ENCODE results near the gene TOP2A.
"Not testable (repeated sequence)": the region's sequence is repeated elsewhere in the genome, so short reads cannot be mapped to it uniquely, and the experiment has no call there.

The TOP2A gene

GRCh38 chr17:40369923-40370322, 47.8 kb downstream of the TOP2A start:
- Histone ChIP-seq H3K4me3 (IDR thresholded peaks at IDR 0.05; ENCODE audit: insufficient read depth, low read depth, low read length) (no peak overlapping the region), H4K20me1 (ENCODE audit: insufficient read depth) (no peaks in the 10 kb centered on the region), H3K79me2 (ENCODE audit: insufficient read depth, low read depth) (no peaks in the 10 kb centered on the region), H3K9ac (no peak overlapping the region), H2AFZ (ENCODE audit: low read depth) (no peak overlapping the region), H3K4me2 (no peak overlapping the region), H3K27me3 (ENCODE audit: insufficient read depth, low read depth) (no peaks in the 10 kb centered on the region), H3K36me3 (ENCODE audit: insufficient read depth) (no peaks in the 10 kb centered on the region), H3K27ac (no peak overlapping the region), H3K4me1 (ENCODE audit: low read depth, poor library complexity, severe bottlenecking) (peaks cover 18% of the 10 kb centered on the region)
- TF ChIP-seq, protein P1, sequence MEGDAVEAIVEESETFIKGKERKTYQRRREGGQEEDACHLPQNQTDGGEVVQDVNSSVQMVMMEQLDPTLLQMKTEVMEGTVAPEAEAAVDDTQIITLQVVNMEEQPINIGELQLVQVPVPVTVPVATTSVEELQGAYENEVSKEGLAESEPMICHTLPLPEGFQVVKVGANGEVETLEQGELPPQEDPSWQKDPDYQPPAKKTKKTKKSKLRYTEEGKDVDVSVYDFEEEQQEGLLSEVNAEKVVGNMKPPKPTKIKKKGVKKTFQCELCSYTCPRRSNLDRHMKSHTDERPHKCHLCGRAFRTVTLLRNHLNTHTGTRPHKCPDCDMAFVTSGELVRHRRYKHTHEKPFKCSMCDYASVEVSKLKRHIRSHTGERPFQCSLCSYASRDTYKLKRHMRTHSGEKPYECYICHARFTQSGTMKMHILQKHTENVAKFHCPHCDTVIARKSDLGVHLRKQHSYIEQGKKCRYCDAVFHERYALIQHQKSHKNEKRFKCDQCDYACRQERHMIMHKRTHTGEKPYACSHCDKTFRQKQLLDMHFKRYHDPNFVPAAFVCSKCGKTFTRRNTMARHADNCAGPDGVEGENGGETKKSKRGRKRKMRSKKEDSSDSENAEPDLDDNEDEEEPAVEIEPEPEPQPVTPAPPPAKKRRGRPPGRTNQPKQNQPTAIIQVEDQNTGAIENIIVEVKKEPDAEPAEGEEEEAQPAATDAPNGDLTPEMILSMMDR (conservative IDR thresholded peaks at IDR 0.05; ENCODE audit: low read depth, low read length), result no peak

DNA sequence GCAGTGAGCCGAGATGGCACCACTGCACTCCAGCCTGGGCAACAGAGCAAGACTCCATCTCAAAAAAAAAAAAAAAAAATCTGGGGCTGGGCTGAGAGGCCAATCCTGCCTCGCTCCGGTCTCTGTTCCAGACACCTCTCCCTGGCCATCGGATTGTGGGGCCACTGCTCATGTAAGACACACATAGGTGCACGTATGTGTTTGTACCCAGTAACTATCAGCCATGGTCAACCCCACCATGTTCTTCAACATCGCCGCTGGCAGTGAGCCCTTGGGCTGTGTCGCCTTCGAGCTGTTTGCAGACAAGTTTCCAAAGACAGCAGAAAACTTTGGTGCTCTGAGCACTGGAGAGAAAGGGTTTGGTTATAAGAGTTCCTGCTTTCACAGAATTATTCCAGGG, 50.0 kb downstream of the TOP2A start:
- peaks cover 12% of the 10 kb centered on the region for H3K4me1 ChIP-seq (ENCODE audit: low read depth, poor library complexity, severe bottlenecking)
- not testable (repeated sequence) for H3K4me3 ChIP-seq (IDR thresholded peaks at IDR 0.05; ENCODE audit: insufficient read depth, low read depth, low read length); H3K9ac ChIP-seq; H3K27me3 ChIP-seq (ENCODE audit: insufficient read depth, low read depth); H2AFZ ChIP-seq (ENCODE audit: low read depth); H3K79me2 ChIP-seq (ENCODE audit: insufficient read depth, low read depth); H3K27ac ChIP-seq; H3K36me3 ChIP-seq (ENCODE audit: insufficient read depth); H4K20me1 ChIP-seq (ENCODE audit: insufficient read depth); H3K4me2 ChIP-seq

GRCh38 chr17:40366861-40367518, 50.7 kb downstream of the TOP2A start:
- no peak overlapping the region for H3K27ac ChIP-seq
- no peak overlapping the region for H3K9ac ChIP-seq
- H3K27me3 ChIP-seq (ENCODE audit: insufficient read depth, low read depth), result no peaks in the 10 kb centered on the region
- TF ChIP-seq, protein P1 (conservative IDR thresholded peaks at IDR 0.05; ENCODE audit: low read depth, low read length), result no peak
- H2AFZ ChIP-seq (ENCODE audit: low read depth), result no peak overlapping the region
- no peaks in the 10 kb centered on the region for H4K20me1 ChIP-seq (ENCODE audit: insufficient read depth)
- H3K4me2 ChIP-seq, result no peak overlapping the region
- H3K4me3 ChIP-seq (IDR thresholded peaks at IDR 0.05; ENCODE audit: insufficient read depth, low read depth, low read length), result no peak overlapping the region
- no peaks in the 10 kb centered on the region for H3K79me2 ChIP-seq (ENCODE audit: insufficient read depth, low read depth)
- no peaks in the 10 kb centered on the region for H3K36me3 ChIP-seq (ENCODE audit: insufficient read depth)
- peaks cover 8% of the 10 kb centered on the region for H3K4me1 ChIP-seq (ENCODE audit: low read depth, poor library complexity, severe bottlenecking)

DNA sequence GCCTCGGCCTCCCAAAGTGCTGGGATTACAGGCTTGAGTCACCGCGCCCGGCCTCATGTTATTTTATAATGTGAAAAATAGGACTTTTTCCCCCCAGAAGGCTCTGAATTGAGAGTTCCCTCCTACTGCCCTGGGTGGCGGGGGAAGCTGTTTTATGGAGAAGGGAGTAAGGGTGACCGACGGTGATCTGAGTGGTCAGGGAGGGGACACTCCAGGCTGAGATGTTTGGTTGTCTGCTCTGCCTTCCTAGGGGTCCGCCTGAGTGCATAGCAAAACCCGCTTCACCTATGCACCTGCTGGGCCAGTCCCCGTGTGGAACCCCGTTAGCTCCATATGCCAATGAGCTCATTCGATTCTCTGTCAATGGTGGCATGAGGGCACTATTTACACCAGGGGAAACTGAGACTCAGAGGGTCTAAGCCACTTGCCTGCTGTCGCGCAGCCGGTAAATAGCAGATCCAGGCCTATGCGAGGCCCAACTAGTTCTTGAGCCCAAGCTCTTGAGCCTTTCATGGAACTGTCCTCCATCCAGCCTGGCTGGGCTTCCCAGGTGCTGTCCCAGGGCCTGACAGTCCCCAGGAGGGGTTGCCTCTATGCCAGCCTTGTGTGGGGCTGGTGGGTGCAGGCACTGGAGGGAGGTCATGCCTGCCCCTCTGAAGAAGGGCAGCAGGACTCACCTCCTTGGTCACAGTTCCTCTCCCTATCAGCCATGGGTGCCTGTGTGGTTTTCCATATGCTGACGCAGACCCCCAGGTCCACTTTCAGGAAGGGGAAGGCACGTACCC, 51.4 kb downstream of the TOP2A start:
- Histone ChIP-seq H3K27me3 (ENCODE audit: insufficient read depth, low read depth) (no peaks in the 10 kb centered on the region), H3K9ac (no peak overlapping the region), H3K4me1 (ENCODE audit: low read depth, poor library complexity, severe bottlenecking) (peaks cover 4% of the 10 kb centered on the region), H3K27ac (no peak overlapping the region), H4K20me1 (ENCODE audit: insufficient read depth) (no peaks in the 10 kb centered on the region), H3K4me3 (IDR thresholded peaks at IDR 0.05; ENCODE audit: insufficient read depth, low read depth, low read length) (no peak overlapping the region), H3K36me3 (ENCODE audit: insufficient read depth) (no peaks in the 10 kb centered on the region), H3K79me2 (ENCODE audit: insufficient read depth, low read depth) (no peaks in the 10 kb centered on the region), H2AFZ (ENCODE audit: low read depth) (no peak overlapping the region), H3K4me2 (no peak overlapping the region)
- TF ChIP-seq, protein P1 (conservative IDR thresholded peaks at IDR 0.05; ENCODE audit: low read depth, low read length), result no peak

DNA sequence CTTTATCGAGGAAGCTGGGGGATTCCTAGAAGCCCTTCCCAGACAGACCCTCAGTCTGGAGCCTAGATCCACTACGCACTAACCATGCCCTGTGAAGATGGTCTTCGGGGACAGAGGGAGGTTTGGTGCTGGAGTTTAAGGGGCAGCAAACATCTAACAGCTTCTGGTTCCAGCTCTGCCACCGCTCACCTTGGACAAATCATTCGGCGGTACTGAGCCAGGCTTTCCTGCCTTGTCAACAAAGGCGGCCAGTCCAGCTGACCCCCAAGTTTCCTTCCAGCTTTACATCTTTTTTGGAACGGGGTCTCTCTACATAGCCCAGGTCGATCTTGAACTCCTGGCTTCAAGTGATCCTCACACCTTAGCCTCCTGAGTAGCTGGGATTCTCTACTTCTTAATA, 52.8 kb downstream of the TOP2A start:
- H3K4me1 ChIP-seq (ENCODE audit: low read depth, poor library complexity, severe bottlenecking), result peaks cover 4% of the 10 kb centered on the region
- H3K36me3 ChIP-seq (ENCODE audit: insufficient read depth), result no peaks in the 10 kb centered on the region
- no peaks in the 10 kb centered on the region for H3K27me3 ChIP-seq (ENCODE audit: insufficient read depth, low read depth)
- H3K9ac ChIP-seq, result no peak overlapping the region
- H3K79me2 ChIP-seq (ENCODE audit: insufficient read depth, low read depth), result no peaks in the 10 kb centered on the region
- no peaks in the 10 kb centered on the region for H4K20me1 ChIP-seq (ENCODE audit: insufficient read depth)
- no peak overlapping the region for H3K4me3 ChIP-seq (IDR thresholded peaks at IDR 0.05; ENCODE audit: insufficient read depth, low read depth, low read length)
- no peak overlapping the region for H3K4me2 ChIP-seq
- H3K27ac ChIP-seq, result no peak overlapping the region
- TF ChIP-seq, protein P1 (conservative IDR thresholded peaks at IDR 0.05; ENCODE audit: low read depth, low read length), result no peak
- no peak overlapping the region for H2AFZ ChIP-seq (ENCODE audit: low read depth)

Measured in KMS-11 (cell line).